HG03280 (cell line): ENCODE data around the gene NOXRED1.
A peak's percentile ranks its signal among the peaks of the same experiment; 100 is the strongest.
"Not testable (repeated sequence)": the region's sequence is repeated elsewhere in the genome, so short reads cannot be mapped to it uniquely, and the experiment has no call there.

Source experiments
- ATAC-seq: cut with Tn5 transposase; IDR thresholded peaks from one replicate; pipeline ENCODE4 v1.9.1; 2021; ENCODE audit warnings: mild to moderate bottlenecking, moderate library complexity; ENCODE audit not compliant: unreplicated experiment

The NOXRED1 gene, protein sequence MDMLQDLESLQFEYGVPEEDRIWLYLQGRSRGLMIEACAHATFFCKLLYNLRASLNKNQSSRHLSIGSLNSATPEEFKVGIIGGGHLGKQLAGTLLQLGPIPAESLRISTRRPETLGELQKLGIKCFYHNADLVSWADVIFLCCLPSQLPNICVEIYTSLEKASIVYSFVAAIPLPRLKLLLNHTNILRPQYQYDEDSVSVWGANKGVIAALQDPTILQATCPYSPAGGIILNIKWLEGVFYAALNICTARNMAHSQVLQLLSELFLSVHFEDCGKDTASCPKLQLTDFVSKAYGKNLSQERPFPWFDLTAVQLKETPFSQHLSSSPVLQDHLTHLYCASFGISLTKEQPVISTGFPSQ

DNA sequence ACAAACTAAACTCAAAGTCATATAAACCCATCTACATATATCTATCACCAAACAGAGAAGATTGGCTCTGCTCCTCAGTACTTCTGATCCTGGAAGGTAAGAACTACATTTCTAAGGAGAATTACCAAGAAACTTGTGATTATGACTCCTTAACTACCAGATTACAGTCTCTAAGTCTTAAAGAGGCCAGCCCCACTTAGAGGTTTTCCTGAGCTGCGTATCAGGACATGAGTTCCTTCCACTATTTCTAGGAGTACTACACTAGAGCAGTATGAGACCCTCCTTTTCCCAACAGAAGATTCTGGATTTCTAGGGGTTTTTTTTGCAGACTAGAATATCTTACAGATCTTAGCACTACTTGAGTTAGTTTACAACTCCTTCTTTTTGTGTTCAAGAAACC lies at the start of gene NOXRED1:
NOXRED1 (minus strand) TSS at position 101 of the 400 bp plus-strand sequence. CDS start 634 bp downstream, outside the sequence.
- ATAC-seq = no peak

DNA sequence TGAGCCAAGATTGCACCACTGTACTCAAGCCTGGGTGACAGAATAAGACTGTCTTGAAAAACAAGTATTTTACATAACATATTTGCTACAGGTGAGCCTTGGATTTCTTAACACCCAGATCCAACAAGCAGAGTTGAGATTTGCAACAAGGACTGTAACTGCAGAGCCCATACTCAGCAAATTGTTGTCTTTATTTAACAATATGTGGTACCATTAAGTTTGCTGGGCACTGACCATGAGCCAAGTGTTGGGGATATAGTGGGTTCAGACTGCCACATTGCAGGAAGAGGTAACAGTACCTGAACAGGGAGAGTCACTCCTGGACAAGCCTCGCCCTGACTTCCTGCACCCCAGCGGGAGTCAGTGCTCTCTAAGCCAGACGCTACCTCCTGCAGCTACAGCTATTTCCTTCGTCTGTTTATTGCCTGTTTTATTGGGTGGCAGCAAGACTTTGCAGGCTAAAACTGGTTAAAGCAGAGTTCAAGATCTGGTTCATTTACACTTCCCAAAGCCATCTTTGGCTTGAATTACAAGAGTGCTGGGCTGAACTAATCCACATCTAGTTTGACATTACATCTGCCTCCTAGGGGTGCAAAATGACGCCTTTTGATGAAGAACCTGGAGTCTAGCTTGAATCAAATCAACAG lies 47.0 kb upstream of the NOXRED1 start:
- ATAC-seq = no peak

DNA sequence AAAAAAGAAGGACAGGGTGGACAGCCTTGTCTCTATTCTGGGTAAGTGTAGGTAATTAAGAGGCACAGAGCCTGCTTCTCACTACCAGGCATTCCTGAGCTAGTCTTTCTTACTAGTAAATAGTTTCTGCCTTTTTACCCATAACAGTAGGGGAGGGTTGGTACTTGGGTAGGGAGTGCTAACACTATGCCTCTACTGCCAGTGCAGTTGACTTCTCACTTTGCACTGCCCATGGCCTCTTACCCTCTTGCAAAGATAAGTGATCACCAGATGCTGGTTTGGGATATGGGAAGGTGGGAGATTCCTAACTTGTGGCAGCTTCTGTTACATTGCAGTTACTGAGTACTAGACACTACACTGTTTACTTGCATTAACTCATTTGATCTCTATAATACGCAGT lies 46.2 kb upstream of the NOXRED1 start:
- no peak for ATAC-seq

DNA sequence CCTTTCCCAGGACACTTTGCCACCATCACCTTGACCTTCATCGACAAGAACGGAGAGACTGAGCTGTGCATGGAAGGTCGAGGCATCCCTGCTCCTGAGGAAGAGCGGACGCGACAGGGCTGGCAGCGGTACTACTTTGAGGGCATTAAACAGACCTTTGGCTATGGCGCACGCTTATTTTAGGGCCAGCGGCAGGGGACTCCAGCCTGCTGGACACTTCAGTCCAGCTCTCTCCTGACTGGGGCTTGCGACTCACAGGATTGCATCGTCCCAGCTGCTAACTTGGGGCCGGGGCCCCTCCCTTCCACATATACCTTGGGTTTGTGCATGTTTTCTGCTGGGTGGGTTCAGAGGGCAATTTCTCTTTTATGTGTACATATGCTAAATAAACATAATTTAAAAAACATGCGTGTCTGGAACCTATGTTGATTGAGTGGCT lies 45.8 kb upstream of the NOXRED1 start:
- ATAC-seq = no peak

DNA sequence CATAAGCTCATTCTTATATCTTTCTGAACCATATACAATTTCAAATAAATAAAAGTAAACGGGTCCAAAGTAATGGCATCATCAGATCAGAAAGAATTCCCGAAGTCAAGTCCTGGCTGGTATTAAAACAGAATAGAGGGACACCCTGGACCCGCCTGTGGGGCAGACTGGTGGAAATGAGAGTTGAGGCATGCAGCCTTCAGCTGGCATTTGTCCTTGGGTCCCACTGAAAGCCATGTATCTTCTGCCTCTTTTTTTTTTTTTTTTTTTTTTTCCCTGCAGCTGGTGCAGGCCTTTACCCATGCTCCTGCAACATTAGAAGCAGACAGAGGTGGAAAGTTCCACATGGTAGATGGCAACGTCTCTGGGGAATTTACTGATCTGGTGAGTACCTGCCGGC lies 44.5 kb upstream of the NOXRED1 start:
- ATAC-seq = no peak

DNA sequence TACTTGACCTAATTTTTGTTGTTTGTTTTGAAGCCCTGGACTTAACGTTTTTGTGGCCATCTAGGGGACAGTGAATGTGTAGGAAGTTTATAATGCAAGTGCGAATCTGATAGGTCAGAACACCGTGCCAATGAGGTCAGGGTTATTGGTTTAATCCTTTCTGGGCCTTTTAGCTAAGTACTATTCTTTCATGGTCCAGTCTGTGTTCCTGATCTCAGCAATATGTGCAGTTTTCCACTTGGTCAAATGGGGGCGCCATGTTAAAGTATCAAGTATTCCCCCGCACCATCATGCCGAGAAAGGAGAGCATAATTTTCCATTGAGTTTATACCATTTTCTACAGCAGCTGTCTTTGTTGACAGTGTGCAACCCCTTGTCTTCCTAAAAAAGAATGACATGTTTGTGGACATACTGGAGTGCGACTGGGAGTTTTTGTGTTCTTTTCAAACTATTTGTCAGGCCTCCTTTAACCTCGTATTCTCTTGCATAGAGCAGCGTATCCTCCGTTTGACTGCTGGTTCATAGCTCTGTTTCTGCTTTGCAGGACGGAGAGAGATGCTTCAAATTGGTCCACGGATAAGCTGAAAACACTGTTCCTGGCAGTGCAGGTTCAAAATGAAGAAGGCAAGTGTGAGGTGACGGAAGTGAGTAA lies 35.9 kb upstream of the NOXRED1 start:
- no peak for ATAC-seq

DNA sequence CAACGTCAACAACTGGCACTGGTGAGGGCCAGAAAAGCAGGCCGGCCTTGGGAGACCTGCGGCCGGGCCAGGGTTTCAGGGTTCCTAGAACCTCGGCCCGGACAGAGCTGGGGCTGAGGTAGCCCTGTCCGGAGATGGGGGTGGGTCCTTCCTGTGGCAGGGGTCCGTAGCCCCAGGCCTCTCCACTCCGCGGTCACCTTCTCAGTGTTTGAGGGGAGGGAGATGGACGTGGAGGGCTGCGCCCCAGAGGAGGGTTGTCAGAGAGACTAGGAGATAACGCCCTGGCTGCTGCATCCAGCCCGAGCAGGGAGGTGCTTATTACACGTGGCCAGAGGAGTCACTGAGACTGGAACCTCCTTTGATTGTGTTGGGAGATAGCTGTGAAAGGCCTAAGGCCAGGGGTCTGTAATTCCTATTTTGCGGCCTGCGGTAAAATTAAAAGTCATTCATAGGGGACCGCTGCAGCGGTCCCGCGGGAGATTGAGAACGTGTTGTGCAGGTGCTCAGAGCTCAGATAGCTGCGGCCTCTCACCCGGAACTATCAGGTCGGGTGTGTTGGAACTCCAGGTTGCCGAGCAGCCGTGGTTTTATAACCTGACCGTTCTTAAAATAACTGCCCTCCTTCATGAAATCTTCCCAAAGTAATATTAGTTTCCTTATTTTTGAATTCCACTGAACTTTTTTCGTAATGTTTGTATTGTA lies 35.1 kb upstream of the NOXRED1 start:
- peak; percentile 14 for ATAC-seq

DNA sequence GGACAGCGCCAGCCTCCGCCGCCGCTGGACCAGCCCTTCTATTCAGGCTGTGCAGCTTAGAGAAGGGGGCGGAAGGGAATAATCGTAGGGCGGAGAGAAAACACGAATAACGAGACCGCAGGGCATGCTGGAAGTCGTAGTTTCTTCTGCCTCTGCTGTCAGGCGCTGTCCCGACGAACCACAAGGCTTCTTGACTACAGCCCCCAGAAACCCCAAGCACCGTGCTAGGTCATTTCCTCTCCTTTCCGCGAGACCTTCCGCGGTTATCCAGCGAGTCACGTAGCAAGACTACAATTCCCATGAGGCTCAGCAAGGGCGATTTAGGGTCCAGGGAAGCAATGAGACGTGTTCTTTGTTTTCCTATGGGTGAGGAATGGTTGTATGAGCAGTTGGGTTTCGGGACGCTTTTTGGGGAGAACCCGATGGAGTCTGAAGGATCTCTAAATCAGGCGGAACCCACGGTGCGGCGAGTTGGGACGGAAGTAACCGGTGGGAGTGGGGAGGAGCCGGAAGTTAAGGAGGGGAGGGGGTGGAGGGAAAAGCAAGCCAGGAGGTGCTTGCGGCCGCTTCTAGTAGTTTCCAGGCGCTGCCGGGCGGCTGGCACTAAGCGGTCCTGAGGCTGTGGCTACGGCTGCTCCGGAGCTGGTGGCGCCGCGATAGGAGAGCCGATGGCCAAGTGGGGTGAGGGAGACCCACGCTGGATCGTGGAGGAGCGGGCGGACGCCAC lies 34.4 kb upstream of the NOXRED1 start, which contains the start of the genes AHSA1 and VIPAS39:
AHSA1 (plus strand) TSS at position 572 of the 727 bp plus-strand sequence; CDS start at position 669, 97 bp downstream.
VIPAS39 (minus strand) TSS at position 80 of the 727 bp plus-strand sequence. CDS start 3,499 bp downstream, outside the sequence.
- ATAC-seq = peak; percentile 93

DNA sequence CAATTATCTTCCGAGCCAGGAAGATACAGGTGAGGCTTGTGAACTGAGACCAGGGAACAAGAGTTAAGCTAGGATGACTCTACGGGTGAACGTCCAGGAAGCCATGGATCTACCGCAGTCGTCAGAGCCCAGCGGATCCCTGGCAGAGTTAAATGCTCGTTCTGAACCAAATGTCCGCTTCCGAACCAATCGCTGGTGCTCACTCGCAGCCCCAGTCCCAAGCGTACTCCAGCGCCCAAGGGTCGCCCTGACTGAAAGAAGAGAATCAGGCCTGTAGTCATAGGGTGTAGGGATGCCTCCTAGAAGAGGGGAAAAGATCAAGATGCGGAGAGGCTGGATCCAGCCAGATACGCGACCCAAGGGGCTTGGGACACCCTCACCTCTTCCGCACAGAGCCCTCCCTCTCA lies 33.8 kb upstream of the NOXRED1 start:
- no peak for ATAC-seq

DNA sequence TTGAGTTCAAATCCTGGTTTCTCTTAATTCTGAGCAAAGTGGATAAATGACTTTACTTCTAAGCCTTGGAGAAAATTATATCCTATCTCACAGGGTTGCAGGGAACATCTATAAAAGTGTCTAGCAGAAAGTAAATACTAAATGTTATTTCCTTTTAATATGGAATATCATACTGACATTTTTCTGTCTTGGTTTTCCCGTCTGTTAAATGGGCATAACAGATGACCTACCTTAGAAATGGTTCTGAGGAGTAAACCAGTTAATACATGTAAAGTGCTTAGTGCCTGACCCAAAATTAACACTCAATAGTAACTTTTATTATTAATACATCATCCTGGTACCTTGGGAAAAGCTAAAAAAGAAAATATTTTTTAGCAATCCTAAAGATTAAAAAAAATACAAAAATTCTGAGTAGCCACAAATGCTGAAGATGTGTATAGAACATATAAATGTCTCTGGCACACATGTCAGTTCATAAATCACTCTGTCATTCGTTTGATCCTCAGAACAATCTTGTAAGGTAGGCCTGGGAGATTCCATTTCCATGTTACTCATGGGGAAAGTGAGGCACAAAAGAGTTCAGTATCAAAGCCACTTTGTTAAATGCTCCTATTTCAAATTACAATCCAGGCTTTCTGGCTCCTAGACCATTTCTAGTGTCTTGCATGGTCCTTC lies 32.8 kb upstream of the NOXRED1 start:
- no peak for ATAC-seq

DNA sequence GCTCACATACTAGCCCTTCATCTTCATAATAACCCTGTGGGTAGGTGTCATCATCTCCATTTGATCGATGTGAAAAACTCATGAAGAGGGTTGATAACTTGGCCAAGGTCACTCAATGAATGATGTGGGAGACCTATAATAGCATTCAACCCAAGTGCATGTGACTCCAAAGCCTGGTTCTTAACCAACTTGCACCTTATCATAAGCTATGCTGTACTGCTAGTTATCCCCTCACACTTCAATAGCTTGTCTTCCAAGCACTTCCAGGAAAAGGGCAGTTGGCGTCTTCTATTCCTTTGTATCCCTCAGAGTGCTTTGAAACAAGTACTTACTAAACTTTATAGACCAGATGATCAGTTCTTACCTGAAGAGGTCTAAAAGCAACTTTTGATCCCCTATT lies 18.9 kb upstream of the NOXRED1 start:
- no peak for ATAC-seq

DNA sequence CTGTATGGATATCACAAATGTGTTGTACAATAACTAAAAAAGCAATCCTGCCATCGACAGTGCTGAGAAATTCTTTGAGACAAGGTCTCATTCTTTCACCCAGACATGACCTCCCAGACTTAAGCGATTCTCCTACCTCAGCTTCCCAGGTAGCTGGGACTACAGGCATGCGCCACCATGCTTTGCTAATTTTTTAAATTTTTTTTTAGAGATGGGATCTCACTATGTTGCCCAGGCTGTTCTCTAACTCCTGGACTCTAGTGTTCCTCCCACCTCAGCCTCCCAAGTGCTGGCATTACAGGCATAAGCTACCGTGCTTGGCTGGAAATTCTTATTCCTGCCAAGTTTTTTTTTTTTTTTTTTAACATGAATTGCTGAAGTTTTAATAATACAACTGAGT lies 16.5 kb upstream of the NOXRED1 start:
- no peak for ATAC-seq

DNA sequence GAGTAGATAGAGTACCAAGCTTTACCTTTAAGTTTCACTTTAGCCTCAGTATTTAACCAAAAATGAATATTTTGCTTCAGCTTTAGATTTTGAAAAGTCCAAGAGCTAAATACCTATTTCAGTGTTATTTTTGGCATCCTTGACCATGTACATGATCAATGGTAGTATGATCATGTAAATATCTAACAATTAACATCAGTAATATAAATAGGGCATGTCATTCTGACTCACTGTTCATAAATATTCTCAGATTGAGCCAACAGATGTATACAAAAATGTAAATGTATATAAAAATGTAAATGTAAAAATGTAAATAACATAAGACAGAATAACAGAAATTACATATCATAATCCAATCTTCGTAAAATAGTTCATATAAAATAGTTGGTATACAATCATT lies 15.3 kb upstream of the NOXRED1 start:
- no peak for ATAC-seq

DNA sequence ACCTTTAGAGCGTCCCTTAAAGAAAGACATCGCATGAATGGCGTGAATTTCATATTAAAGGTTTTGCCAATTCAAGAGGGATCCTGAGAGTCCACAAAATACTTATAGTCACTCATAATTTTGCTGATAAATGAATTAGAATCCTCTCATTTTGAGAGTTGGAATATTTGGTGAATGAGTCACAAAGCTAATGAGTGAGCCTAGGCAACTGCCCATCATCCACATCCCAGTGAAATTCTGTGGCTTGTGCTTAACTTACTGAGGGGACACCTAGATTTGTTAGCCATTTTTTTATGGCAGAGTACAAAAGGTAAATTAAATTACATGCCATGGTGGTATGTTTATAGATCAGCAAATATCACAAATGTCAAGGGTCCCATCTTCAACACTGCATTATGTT lies 12.7 kb upstream of the NOXRED1 start:
- no peak for ATAC-seq

DNA sequence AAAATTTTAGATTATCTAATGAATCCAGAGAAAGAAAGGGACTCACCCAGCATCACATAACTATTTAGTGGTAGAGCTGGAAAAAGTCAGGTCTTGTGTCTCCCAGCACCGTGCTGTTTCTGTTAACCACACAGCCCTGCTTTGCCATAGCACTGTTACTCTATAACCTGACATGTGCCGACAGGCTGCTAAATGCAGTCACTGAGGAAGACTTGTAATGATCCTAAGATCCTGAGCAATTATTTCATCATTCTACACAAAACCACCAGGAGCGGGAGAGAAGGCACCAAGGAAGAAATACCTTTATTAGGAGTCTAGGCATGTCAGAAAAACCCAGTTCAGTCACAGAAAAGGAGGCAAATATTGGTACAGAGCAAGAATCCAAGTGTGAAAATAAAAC lies 3.1 kb upstream of the NOXRED1 start:
- ATAC-seq = no peak

DNA sequence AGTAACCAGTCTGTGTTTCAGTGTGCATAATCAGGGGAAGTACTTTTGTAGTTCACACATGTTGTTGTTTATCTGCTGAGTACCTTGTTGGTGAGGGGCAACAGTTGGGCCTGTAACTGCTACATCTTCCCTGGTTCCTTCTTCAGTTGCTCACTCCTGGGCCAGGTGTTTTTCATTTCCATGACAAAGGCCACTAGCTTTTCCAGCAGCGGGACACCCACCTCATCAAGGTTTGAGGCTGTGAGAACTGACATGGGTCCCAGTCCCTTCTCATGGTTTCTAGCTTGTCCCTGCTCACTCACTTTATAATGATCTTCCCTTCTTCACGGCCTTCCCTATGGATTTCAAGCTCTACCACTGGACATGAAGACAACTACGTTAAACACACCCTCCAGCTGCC lies 1.5 kb upstream of the NOXRED1 start:
- ATAC-seq = no peak

DNA sequence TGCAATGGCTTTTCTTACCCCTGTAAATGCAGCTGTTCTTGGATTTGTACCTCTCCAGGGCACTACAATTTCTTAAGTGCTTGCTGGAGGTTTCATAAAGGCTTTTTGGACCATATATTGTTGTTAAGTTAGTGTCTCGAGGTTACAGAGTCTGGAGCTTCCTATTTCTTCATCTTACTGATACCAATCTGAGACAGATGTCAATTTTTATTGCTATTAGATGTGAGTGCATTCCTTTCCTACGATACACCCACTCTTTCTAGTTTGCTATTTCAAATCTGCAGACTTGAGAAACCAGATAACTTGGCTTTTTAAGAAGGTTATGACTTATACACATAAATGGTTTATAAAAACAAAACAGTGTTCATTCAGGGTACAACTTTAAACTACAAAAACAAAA lies 2.1 kb downstream of the NOXRED1 start:
- ATAC-seq = no peak

DNA sequence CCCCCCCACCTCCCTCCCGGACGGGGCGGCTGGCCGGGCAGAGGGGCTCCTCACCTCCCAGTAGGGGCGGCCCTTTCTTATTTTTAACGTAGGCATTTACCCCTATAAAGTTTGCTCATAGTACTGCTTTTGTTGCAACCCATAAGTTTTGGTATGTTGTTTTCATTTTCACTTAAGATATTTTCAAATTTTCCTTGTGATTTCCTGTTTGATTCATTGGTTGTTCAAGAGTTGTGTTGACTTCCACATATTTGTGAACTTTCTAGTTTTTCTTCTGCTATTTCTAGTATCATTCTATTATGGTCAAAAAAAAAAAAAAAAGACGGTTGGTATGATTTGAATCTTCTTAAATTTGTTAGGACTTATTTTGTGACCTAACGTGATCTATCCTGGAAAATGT lies 6.5 kb downstream of the NOXRED1 start:
- ATAC-seq = no peak

DNA sequence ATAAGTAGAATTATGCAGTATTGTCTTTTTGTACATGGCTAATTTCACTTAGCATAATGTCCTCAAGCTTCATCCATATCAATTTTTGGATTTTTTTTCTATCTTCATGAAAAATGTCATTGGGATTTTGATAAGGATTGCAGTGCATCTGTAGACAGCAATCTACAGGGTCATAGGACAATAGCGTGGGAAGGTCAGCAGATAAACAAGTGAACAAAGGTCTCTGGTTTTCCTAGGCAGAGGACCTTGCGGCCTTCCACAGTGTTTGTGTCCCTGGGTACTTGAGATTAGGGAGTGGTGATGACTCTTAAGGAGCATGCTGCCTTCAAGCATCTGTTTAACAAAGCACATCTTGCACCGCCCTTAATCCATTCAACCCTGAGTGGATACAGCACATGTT lies 7.2 kb downstream of the NOXRED1 start:
- not testable (repeated sequence) for ATAC-seq
